OCI-LY7 (cell line): ENCODE measurements around the gene SLC10A7.

Experiments
- EZH2phosphoT487 ChIP-seq: fragments of 200-600 bp; sonication (generic); IDR thresholded peaks from 2 replicates; pipeline ENCODE4 v1.6.1; 2018; ENCODE audit warnings: low read depth, borderline replicate concordance, mild to moderate bottlenecking, mixed run types, antibody characterized with exemption, low read length, moderate library complexity, mixed read lengths
- TF ChIP-seq, protein P1 (sequence below): fragments of 200-600 bp; sonication (generic); conservative IDR thresholded peaks from 2 replicates; pipeline ENCODE4 v1.5.1; 2014; ENCODE audit warnings: mild to moderate bottlenecking, antibody characterized with exemption, low read length, moderate library complexity, mixed read lengths

DNA sequence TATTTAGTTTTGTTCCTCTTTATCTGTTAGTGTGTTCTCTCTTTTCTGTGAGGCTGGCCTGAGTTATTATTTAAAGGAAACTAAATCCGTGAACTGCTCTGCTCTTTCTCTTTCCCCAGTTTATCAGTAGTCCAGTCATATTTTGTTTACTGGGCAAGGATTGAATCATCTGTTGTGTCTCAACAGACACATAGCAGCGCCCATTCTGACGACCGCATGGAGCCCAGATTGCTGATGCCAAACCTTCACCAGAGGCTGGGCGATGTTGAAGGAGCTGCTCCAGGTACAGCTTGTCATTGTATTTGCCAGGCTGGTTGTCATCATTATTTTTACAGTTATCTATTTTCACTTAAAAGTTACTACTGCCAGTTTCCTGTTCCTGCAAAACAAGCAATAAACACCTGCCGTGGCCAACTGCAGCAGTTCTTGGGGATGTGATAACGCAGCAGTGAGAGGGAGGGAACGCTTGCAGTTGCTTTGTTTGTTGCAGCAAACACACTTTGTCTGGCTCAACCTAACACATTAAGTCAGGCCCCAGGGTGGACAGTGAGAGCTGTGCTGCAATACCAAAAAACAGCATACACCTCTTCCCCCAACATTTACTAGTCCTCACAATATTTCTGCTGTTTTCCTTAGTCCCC, 297.3 kb downstream of the SLC10A7 start:
- TF ChIP-seq, protein P1, sequence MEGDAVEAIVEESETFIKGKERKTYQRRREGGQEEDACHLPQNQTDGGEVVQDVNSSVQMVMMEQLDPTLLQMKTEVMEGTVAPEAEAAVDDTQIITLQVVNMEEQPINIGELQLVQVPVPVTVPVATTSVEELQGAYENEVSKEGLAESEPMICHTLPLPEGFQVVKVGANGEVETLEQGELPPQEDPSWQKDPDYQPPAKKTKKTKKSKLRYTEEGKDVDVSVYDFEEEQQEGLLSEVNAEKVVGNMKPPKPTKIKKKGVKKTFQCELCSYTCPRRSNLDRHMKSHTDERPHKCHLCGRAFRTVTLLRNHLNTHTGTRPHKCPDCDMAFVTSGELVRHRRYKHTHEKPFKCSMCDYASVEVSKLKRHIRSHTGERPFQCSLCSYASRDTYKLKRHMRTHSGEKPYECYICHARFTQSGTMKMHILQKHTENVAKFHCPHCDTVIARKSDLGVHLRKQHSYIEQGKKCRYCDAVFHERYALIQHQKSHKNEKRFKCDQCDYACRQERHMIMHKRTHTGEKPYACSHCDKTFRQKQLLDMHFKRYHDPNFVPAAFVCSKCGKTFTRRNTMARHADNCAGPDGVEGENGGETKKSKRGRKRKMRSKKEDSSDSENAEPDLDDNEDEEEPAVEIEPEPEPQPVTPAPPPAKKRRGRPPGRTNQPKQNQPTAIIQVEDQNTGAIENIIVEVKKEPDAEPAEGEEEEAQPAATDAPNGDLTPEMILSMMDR: no peak
- TF ChIP-seq EZH2phosphoT487: no peak
